Lower leg skin (tissue), 4 donors: ENCODE data around the gene DPP10. TPM values are rescaled to one million over a fixed set of nuclear protein-coding genes. Genes with fewer than 3 reads are reported as not detected.

Source experiments
- DNase-seq, 2 donors: peaks; one replicate each; pipeline ENCODE4 v3.0.0-alpha.2; 2019; ENCODE audit warnings: low spot score in 2 of 2
- H3K4me3 ChIP-seq: fragments of 200-600 bp; sonication (generic); 2 replicates; pipeline ENCODE4 v1.5.1; 2017; ENCODE audit warnings: mild to moderate bottlenecking, low read depth; ENCODE audit not compliant: poor library complexity, severe bottlenecking
- CTCF ChIP-seq, 3 donors: fragments of 450-650 bp; IDR thresholded peaks; one replicate each; pipeline ENCODE4 v1.5.1; 2016; ENCODE audit warnings: antibody characterized with exemption in 3 of 3, mild to moderate bottlenecking in 3 of 3, moderate library complexity in 2 of 3
- POLR2A ChIP-seq, 2 donors: fragments of 450-650 bp; IDR thresholded peaks; one replicate each; pipeline ENCODE4 v1.6.1; 2016 to 2017; ENCODE audit warnings: antibody characterized with exemption in 2 of 2, mild to moderate bottlenecking in 1 of 2, moderate library complexity in 1 of 2
- WGBS, 2 donors: methylation state at CpG; one replicate each; pipeline ENCODE4 v1.1.5; 2018; 5-methylcytosine and 5-hydroxymethylcytosine counted together
- intact Hi-C: fragments of 100-400 bp; cut with DNase I; formaldehyde crosslinking; loops from one replicate; pipeline ENCODE4 v1.15.0; 2023; ENCODE audit warnings: low total_unique reads
- total RNA-seq, 4 donors: library from RNA; depleted of rRNA; stranded (reverse); fragments of >200 nt; gene quantifications; one replicate each; pipeline ENCODE4 v1.1.0, GENCODE V29; 2016

The DPP10 gene
- total RNA-seq, 4 donors from 2014 or later = 1.1 TPM; not detected in 3

- WGBS, 2 donors = 85 to 87% methylated on average over 4 of the region's 4 CpGs
- intact Hi-C loops = no loop called here
- H3K4me3 ChIP-seq = no peak overlapping the region
- TF ChIP-seq POLR2A (IDR thresholded peaks at IDR 0.05) = no peak
- TF ChIP-seq CTCF (IDR thresholded peaks at IDR 0.05) = no peak
- no peak for DNase-seq
Measured at GRCh38 chr2:115094441-115094840, 652.0 kb downstream of the DPP10 start.

- intact Hi-C loops = no loop called here
- DNase-seq = no peak
- H3K4me3 ChIP-seq = no peak overlapping the region
- TF ChIP-seq CTCF (IDR thresholded peaks at IDR 0.05) (no peak), POLR2A (IDR thresholded peaks at IDR 0.05) (no peak)
Measured at GRCh38 chr2:115105966-115106365, 663.5 kb downstream of the DPP10 start.

- DNase-seq = no peak
- TF ChIP-seq CTCF (IDR thresholded peaks at IDR 0.05) = no peak
- TF ChIP-seq POLR2A (IDR thresholded peaks at IDR 0.05) = no peak
- 39 to 50% methylated on average over 2 of the region's 2 CpGs for WGBS, 2 donors
- H3K4me3 ChIP-seq = no peak overlapping the region
- intact Hi-C loops = no loop called here
Measured at GRCh38 chr2:115115135-115115534, 672.7 kb downstream of the DPP10 start.

- no peak overlapping the region for H3K4me3 ChIP-seq
- intact Hi-C loops = no loop called here
- TF ChIP-seq POLR2A (IDR thresholded peaks at IDR 0.05) (no peak), CTCF (IDR thresholded peaks at IDR 0.05) (no peak)
- WGBS, 2 donors = 80 to 91% methylated on average over 2 of the region's 2 CpGs
- DNase-seq = no peak
Measured at GRCh38 chr2:115118306-115118705, 675.9 kb downstream of the DPP10 start.

GRCh38 chr2:115119086-115119485, 676.6 kb downstream of the DPP10 start:
- no peak for TF ChIP-seq CTCF (IDR thresholded peaks at IDR 0.05)
- H3K4me3 ChIP-seq = no peak overlapping the region
- DNase-seq = no peak
- intact Hi-C loops = no loop called here
- WGBS, 2 donors = 12 to 21% methylated on average over 1 of the region's 1 CpG

- intact Hi-C loops = no loop called here
- TF ChIP-seq POLR2A (IDR thresholded peaks at IDR 0.05) = no peak
- TF ChIP-seq CTCF (IDR thresholded peaks at IDR 0.05) = no peak
- no peak for DNase-seq
- H3K4me3 ChIP-seq = no peak overlapping the region
- 67 to 80% methylated on average over 2 of the region's 2 CpGs for WGBS, 2 donors
Measured at GRCh38 chr2:115122701-115123100, 680.3 kb downstream of the DPP10 start.
